ENCODE measurements around the gene RP9. TPM values are rescaled to one million over a fixed set of nuclear protein-coding genes. Genes with fewer than 3 reads are reported as not detected.

Gene RP9
- total RNA-seq, 4 donors from 2014 or later = 5.2 to 16.1 (median 7.3) TPM

- TF ChIP-seq POLR2A (IDR thresholded peaks at IDR 0.05) (no peak), CTCF (IDR thresholded peaks at IDR 0.05) (no peak)
- intact Hi-C loops (cut with DNase I; ENCODE audit: low total_unique reads) = no loop called here
- no peak for DNase-seq (ENCODE audit: low spot score in 2 of 2)
- H3K4me3 ChIP-seq (ENCODE audit: low read depth, poor library complexity, severe bottlenecking) = no peak overlapping the region
- 94 to 97% methylated on average over 1 of the region's 1 CpG for WGBS, 2 donors
Observed at GRCh38 chr7:33048704-33049103, 60.5 kb downstream of the RP9 start.

- WGBS, 2 donors = 95% methylated on average over 3 of the region's 3 CpGs
- intact Hi-C loops (cut with DNase I; ENCODE audit: low total_unique reads) = no loop called here
- no peak for TF ChIP-seq CTCF (IDR thresholded peaks at IDR 0.05)
- TF ChIP-seq POLR2A (IDR thresholded peaks at IDR 0.05) = no peak
- DNase-seq (ENCODE audit: low spot score in 2 of 2) = no peak
- no peak overlapping the region for H3K4me3 ChIP-seq (ENCODE audit: low read depth, poor library complexity, severe bottlenecking)
Observed at GRCh38 chr7:33048257-33048656, 60.9 kb downstream of the RP9 start.

- 13 to 53% methylated on average over 2 of the region's 2 CpGs for WGBS, 2 donors
- TF ChIP-seq CTCF (IDR thresholded peaks at IDR 0.05) (no peak), POLR2A (IDR thresholded peaks at IDR 0.05) (no peak)
- no peak overlapping the region for H3K4me3 ChIP-seq (ENCODE audit: low read depth, poor library complexity, severe bottlenecking)
- no peak for DNase-seq (ENCODE audit: low spot score in 2 of 2)
- intact Hi-C loops (cut with DNase I; ENCODE audit: low total_unique reads) = no loop called here
Observed at GRCh38 chr7:33044986-33045385, 64.2 kb downstream of the RP9 start.

Other genes with a start within 250 kb of the RP9 start
- 10 to 100 TPM; 24.3 to 38.9 (median 35.5) TPM for gene KBTBD2, start 217.6 kb downstream of the RP9 start, total RNA-seq
- gene FKBP9, start 152.0 kb downstream of the RP9 start, total RNA-seq = 100 to 1,000 TPM in 3 of 4 donors, 10 to 100 TPM in 1; 81.8 to 164 (median 130) TPM
- gene NT5C3A, start 46.6 kb downstream of the RP9 start, total RNA-seq = 10 to 100 TPM; 30.6 to 44.6 (median 38.9) TPM
- 10 to 100 TPM; 10.1 to 25.1 (median 11.2) TPM for gene BBS9, start 20.2 kb upstream of the RP9 start, total RNA-seq

All from lower leg skin (tissue), 4 donors.